Eye (tissue), 1 donor: ENCODE measurements around the gene CHST11.

ENCODE experiments used
- DNase-seq: peaks from one replicate; pipeline ENCODE4 v3.0.0-alpha.2; 2015

CHST11 gene

DNA sequence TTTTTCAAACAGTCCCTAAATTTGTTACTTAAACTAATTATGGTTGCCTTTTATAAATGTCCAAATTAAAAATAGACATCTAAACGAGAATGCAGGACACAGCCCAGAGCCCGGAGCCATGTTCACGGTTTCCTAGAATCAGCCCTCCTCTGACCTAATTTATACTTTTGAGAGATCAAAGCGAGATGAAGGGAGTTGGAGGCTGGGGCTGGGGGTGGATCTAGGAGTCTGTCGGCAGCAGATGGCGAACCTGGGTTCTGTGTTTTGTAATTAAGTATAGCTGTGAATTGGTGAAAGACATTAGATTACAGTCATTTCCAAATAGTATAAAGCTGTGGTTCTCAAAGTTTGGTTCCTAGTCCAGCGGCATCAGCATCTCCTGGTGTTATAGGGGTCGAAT, 291.2 kb downstream of the CHST11 start:
- DNase-seq, result no peak

DNA sequence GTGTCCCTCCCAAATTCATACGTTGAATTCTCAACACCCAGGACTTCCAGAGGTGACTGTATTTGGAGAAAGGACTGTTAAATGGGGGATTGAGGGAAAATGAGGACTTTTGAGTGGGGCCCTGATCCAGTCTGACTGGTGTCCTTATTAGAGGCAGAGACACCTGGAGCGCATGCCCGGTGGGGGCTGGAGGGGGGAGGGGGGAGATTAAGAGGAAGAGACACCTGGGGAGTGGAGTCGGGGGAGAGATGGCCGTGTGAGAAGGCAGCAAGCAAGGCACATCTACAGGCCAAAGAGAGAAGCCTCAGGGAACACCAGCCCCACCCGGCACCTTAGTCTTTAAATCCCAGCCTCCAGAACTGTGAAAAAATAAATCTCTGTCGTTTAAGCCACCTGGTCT, 291.6 kb downstream of the CHST11 start:
- DNase-seq, result no peak

DNA sequence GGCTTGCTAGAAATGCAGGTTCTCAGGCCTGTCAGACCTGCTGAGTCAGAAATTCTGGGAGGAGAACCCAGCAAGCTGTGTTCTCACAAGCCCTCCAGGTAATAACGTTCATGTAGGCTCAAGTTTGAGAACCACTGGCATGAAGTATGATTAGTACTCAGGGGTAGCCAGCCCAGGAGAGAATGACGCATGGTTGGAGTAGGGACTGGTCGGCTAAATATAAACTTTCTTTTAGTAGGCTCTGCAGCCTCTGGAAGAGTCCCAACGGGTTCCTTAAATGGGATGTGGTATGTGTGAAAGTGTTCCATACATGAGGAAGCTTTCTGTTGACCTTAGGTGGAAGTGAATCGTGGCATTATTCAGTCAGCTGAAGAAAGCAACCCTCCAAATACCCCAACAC, 292.0 kb downstream of the CHST11 start:
- no peak for DNase-seq

DNA sequence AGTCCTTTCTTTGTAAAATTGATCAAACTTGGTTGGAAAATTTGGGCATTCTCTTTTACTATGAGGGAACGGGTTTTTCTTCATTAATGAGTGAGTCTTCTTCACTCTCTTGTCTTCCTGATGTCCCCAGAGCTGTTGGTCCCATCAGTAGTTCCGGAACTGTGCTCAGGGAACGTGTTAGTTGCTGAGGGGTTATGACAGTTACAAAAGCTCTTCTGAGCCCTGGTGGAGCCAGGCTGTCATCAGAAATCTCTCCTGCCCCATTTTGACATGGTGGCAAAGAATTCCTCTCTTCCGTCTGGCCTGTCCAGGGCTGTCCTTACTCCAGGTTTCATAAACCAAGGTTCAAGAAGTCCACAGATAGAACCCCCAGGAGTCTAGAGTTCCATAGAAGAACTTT, 292.8 kb downstream of the CHST11 start:
- DNase-seq, result peak; percentile 71

DNA sequence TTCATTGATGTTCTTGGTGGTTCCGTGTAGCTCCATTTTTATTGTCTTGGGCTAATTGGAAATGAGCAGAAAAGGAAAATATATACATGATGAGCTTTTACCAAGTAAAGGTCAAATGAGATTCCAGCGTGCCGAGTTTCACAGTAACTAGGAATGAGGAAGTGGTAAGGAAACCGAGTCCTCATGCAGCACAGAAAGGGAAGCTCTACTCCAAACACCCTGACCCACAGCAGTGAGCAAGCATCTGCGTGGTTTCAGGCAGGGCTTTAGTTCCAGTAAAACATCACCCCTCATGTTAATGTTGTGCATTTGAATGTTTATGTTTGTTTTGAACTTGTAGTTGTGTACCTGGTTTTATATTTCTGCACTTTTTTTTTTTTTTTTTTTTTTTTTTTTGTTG, 293.3 kb downstream of the CHST11 start:
- no peak for DNase-seq

DNA sequence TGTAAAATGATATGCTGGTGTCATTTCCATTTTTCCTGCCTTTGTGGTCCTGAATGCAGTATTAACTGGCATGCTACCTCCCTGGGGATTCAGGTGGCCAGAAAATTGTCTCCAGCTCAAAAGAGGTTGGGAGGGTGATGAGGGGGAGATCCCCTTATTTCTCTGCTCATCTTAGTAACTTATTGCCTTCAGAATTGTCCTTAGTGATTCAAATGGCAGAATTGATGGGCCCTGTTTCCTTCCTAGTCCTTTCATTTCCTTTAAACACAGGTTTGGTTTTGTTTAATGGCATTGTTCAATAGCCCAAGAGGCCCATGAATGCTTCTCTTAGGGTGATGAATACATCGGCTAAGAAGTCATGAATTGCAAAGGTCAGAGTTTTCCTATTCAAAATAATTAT, 294.4 kb downstream of the CHST11 start:
- no peak for DNase-seq

DNA sequence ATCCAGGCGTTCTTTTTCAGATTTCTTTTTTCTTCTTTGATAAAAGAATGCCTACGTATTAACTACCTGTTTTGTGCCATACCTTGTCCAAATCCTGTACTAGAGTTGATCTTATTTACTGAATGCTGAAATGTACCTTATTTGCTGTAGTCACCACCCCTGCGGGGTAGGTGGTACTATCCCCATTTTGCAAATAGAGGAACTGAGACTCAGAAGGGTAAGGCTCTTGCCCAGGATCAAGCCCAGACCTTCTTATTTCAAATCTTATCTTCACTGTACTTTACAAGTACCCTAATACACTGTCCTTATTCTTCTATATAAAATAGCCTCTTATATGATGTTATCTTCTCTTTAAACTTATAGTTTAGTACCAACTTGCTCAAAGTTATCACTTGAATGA, 294.8 kb downstream of the CHST11 start:
- DNase-seq, result no peak

DNA sequence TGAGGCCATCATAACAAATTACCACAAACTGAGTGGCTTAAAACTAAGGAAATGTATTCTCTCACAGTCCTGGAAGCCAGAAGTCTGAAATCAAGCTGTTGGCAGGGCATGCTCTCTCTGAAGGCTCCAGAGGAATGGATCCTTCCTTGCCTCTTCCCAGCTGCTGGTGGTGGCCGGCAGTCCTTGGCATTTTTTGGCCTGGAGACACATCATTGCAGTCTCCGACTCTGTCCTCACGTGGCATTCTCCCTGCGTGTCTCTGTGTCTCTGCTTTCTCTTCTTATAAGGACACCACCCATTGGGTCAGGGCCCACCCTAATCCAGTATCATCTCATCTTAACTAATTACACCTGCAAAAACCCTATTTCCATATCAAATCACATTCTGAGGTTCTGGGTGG, 295.3 kb downstream of the CHST11 start:
- DNase-seq, result no peak

DNA sequence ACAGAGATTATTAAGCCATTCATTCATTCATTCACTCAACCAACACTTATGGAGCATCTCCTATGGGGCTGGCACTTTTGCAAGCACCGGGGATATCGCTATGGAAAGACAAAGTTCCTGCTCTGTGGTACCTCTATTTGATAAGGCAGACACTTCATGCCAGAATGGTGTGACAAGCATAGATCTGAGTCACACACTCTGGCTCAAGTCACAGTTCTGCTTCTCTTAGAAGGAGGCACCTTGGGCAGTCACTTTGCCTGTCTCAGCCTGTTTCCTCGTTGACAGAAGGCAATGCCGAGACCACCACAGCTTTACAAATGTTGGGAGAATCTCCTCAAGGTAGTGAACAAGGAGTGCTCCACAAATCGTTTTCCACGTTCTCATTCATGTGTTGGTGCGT, 296.1 kb downstream of the CHST11 start:
- no peak for DNase-seq

DNA sequence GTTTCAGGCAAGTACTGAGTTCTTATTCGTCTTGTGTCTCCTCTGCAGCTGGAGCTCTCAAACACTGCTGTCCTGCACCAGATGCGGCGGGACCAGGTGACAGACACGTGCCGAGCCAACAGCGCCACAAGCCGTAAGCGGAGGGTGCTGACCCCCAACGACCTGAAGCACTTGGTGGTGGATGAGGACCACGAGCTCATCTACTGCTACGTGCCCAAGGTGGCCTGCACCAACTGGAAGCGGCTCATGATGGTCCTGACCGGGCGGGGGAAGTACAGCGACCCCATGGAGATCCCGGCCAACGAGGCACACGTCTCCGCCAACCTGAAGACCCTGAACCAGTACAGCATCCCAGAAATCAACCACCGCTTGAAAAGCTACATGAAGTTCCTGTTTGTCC, 300.2 kb downstream of the CHST11 start:
- no peak for DNase-seq

DNA sequence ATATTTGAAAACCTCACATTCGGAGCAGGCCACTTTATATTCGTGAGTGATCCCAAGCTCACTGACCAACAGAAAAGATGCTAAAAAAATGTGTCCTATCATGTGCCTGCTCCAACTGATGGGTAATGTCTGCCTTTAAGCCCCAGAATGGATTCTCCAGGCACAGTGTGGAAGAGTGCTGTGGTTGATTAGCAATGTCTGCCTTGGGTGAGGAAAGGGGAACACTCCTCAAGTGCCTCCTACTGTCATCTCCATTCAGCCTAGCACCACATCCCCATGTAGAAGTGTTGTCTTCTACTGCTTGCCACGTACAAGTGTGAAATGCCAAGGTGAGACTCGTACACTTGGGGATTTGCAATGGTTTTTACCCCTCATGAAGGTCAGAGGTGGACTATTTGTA, 302.0 kb downstream of the CHST11 start:
- DNase-seq, result no peak

DNA sequence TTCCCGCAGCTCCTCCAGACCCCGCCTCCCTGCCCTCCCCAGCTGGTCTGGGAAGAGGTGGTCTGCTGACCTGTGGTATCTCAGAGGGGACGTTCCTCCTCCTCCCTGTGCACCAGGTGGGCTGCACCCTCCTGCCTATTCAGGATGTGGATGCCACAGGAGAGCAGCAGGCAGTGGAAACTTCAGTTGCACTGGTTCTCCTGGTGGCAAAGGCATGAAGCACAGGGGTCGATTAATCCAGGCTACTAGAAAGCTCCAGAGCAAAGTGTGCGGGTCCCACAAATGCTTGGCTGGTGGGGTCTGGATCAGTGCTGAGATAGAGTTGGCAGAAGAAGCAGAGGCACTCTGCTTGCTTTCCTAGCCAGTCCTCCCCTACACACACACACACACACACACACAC, 304.3 kb downstream of the CHST11 start:
- no peak for DNase-seq

DNA sequence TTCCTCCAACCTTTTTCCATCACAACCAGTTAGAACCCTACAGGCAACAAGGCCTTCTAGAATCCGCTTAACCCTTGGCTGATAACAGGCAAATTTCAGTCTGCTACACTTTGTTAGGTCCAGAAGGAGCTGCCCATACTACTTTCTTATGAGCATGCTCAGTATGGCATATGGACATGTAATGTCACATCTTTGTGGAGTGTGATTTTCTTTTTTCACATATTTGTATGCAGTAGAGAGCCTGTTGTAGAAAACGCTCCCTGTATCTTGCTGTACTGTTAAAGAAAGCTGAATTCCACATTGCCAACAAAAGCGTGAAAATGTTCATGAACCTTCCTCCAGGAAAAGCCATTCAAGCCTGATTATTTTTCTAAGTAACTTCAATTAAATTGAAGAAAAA, 304.9 kb downstream of the CHST11 start:
- no peak for DNase-seq

DNA sequence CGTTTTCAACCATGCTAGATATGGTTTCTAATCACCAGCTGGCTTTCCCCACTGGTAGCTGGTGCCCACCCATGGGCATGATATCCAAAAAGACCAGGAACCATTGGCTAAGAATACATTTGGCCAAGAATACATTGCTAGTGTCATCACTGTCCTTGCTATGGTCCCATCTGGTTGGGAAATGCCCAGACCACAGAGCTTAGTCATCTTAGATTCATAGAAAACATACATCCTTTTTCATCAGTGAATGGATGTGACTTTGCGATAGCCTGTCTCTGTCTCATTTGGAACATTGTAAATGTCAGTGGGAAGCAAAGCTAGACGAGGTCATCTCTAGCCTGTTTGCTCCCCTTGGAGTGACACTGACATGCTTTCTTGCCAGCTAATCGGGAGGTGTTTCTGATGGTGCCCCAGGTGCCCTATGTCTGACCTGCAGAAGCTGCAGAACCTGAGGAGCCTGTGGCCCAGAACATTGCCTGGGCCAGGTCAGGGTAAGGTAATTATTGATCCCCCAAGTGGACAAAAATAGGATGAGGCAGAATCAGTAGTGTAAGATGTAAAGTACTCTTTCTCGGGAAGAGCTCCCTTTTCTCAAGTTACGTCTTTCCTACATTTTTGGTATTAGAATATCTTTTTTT, 306.5 kb downstream of the CHST11 start:
- DNase-seq, result no peak

DNA sequence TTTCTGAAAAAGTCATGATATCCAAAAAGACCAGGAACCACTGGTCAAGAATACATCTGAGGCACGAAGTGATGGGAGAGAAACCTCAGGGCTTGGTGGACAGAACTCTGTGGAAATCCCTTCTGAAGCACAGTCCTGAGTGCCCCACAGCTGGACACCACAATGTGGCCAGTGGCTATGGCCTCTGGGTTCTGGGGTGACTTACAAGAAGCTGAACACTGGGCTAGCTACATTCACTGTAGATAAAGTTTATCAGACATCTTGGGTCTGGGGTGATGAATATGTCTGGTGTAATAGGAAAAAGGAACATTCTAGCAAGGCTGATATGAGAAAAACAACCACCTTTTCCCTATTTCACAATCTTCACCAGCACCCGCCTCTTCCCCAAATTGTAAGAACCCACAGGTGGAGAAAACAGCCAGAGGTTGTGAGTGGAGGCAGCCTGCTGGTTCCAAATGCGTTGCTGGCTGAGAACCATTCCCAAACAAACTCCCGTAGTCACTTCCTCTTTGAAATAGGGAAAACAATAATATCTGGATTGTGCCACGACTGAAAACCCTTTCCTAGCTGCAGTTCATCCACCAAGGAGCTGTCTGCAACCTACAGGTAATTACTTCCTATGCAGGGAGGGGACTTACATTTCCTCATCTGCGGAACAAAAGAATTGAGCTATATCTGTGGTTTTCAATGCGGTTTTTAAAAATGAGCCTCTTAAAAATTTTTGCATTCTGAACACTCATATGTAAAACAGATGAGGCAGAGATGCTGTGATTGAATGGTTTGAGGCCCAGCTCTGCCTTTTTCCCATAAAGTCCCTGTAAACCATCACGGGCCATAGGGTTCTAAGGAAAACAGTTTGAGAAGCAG, 307.7 kb downstream of the CHST11 start:
- no peak for DNase-seq

DNA sequence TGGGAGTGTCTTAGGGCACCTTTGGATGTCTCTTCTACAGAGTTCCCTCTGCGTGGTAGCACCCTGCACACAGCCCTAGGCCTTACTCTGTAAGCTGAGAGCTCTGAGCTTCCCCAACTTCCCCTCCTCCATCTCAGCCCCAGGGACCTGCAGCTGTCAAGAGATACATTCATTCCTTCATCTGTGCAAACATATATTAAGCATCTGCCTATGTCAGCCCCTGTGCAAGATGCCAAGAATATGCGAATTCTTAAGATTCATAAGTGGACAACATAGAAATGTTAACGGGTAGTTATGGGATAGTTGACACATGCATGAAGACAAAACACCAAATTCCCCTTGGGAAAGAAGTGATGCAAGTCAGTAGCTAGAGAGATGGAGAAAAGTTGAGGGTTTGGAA, 310.5 kb downstream of the CHST11 start:
- no peak for DNase-seq

DNA sequence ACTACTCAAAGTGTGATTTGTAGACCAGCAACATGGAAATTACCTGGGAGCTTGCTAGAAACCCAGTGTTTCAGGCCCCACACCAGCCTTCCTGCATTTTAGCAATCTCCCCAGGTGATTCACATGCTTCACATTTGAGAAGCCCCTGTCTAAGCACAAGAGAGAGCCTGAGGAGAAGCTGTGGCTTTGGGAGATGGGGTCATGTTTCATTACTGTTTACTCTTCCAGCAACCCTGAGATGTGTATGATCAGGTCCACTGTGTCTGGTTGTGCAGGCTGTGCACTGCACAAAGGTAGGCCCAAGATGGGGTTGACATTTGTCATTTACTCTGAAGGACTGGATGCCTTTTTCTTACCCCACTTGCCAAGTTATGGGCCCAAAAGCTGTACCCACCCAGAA, 311.3 kb downstream of the CHST11 start:
- DNase-seq, result no peak

DNA sequence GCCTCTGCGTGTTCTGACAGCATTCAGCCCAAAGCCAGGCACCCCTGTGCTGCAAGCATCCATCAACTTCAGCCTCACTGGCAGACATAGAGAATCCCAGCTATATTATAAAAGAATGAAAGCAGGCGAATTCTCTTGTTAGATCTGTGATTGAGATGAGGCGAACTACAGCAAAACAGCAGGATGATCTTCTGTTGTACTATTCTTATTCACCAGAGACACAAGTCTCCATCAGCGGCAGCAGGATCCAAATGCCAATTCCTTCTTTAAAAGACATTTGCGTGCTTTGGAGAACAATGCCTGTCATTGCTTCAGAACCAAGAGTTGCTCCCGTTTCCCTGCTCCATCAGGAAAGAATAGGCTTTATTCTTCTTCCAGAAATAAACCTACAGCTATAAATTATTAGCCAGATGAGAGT, 312.4 kb downstream of the CHST11 start:
- no peak for DNase-seq

DNA sequence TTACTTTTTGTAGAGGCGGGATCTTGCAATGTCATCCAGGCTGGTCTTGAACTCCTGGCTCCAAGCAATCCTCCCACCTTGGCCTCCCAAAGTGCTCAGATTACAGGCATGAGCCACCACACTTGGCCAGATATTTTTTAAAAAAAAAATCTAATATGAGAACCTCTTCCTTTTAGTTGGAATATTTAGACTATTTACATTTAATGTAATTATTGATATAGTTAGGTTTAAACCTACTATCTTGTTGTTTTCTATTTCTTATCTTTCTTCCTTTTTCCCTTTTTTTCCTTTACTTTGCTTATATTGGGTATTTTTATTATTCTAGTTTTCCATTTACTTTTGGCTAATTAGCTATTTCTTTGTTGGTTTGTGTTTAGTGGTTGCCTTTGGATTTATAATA, 315.6 kb downstream of the CHST11 start:
- no peak for DNase-seq

DNA sequence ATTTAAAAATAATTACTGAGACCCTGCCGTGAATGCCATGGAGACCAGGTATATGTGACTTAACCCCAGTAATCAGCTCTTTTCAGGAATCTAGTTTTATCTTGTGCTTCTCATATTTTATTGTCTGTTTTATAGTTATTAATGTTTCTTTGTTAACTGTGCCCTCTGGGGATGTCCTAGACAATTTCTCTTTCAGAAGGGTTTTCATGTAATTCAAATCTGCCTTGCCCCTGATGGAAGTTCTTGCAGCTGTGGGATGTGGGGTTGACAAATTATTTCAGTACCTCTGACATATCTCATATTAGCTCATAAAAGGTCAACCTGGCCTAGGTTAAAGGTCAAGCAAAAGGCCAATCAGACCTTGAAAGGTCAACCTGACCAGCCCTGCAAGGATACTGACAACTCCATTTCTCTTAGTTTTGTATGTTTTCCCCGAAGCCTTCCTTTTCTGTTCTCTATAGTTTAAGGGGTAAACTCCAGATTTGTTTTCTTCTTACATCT, 319.0 kb downstream of the CHST11 start:
- no peak for DNase-seq

DNA sequence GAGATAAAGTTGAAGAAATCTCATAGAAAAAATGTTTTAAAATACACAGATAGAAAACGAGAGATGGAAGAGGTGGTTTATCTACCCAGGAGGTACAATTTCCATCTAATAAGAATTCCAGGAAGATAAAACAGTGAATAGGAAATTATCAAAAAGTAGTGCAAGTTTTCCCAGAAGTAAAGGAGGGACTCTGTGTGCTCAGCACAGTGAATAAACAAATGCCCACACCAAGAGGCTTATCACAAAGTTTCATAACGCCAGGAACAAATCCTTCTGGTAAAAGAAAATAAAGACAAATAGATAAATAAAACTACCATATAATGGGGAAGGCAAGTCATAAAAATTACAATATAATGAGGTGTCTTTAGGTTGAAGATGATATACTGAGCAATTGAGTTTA, 322.4 kb downstream of the CHST11 start:
- no peak for DNase-seq

DNA sequence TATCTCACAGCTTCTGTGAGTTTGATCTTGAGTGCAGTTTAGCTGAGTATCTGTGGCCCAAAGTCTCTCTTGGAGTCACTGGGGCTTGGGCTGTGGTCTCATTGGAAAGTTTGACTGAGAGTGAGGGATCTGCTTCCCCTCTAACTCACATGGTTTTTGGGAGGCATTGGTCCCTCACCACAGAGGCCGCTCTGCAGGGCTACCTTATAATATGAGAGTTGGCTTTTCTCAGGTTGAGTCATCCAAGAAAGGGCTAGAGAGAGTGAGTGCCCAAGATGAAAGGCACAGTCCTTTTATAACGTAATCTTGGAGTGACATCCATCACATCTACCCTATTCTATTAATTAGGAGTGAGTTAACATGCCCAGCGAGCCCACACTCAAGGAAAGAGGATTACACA, 325.5 kb downstream of the CHST11 start:
- DNase-seq, result no peak

DNA sequence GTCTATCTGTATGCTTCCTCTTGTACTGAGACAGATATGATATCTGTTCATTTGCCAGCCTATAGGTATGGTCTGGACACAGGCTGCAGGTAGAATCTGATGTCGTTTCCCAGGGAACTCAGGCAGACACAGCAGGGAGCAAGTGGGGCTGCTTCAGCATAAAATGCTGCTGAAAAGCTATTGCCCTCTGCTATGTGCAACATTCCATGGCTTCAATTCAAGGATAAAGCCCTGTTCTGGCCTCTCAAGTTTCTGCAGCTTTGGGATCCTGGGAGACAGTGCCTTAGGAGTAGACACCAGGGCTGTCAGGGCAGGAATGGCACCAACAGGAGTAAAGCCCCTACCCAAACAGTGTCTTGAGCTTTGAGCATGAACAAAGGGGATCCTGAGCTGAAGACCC, 327.8 kb downstream of the CHST11 start:
- DNase-seq, result peak; percentile 19

DNA sequence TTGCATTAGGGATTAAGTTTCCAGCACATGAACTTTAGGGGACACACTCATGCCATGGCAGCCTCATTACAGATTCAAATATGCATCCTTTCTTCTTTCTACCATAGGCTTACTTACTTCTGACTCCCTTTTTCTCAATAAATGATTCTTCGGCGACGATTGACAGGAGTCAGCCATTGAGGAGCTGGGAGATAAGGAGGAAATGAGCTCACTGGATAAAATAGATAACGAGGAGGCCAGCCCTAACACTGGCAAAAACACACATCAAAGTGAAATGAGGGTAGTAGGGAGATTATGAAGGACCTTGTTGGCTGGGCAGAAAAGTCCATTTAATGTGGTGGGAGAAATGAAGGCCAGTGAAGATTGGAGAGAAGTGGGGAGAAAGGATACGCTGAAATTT, 329.1 kb downstream of the CHST11 start:
- DNase-seq, result no peak

DNA sequence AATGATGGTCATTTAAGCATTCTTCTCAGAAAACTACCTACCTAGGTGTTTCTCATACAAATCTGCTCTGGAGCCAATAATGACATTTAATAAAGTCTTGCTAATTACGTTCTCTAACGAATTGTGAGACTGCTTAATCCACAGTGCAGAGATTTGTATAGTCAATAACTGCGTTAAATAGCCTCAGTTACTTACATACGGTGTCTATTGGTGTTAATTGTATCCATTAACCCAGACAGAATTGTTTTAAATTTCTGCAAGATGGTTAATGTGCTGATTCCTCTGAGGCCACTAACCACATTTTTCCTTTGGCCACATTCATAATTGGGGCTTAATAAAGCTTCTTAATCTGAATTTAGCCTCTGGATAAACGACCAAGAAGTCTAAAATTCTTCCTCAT, 329.6 kb downstream of the CHST11 start:
- no peak for DNase-seq
